Heart right ventricle (tissue), 16 donors: Measurements from ENCODE around the gene GID8. TPM values are rescaled to one million over a fixed set of nuclear protein-coding genes. Genes with fewer than 3 reads are reported as not detected.

Source experiments
- ATAC-seq, 8 donors: fragments of 200-7000 bp; cut with Tn5 transposase; one replicate each; pipeline ENCODE4 v1.9.1; 2020; ENCODE audit warnings: mild to moderate bottlenecking in 8 of 8, moderate library complexity in 8 of 8, moderate number of reproducible peaks in 1 of 8
- DNase-seq, 2 donors: peaks; one replicate each; pipeline ENCODE4 v3.0.0-alpha.2; 2020
- H3K27ac ChIP-seq, 10 donors: fragments of 200-600 bp; sonication (generic) in 2 of 10; one replicate each; pipeline versions ENCODE4 v1.5.0 to v1.8.0; 2020 to 2022; ENCODE audit warnings: mild to moderate bottlenecking in 3 of 10
- H3K27me3 ChIP-seq, 7 donors: fragments of 200-600 bp; one replicate each; pipeline ENCODE4 v1.8.0; 2021 to 2022; ENCODE audit warnings: mild to moderate bottlenecking in 2 of 7
- H3K36me3 ChIP-seq, 9 donors: fragments of 200-600 bp; sonication (generic) in 1 of 9; one replicate each; pipeline versions ENCODE4 v1.5.0 to v1.8.0; 2020 to 2022; ENCODE audit warnings: mild to moderate bottlenecking in 2 of 9
- H3K4me1 ChIP-seq, 9 donors: fragments of 200-600 bp; sonication (generic) in 1 of 9; one replicate each; pipeline versions ENCODE4 v1.5.0 to v1.8.0; 2020 to 2022; ENCODE audit warnings: mild to moderate bottlenecking in 4 of 9
- H3K4me3 ChIP-seq, 10 donors: fragments of 200-600 bp; sonication (generic) in 2 of 10; one replicate each; pipeline versions ENCODE4 v1.5.0 to v1.8.0; 2020 to 2022; ENCODE audit warnings: mild to moderate bottlenecking in 7 of 10, moderate library complexity in 2 of 10
- H3K9me3 ChIP-seq, 11 donors: fragments of 200-600 bp in 10 of 11; sonication (generic) in 2 of 11; one replicate each; pipeline versions ENCODE4 v1.5.0 to v1.8.0; 2013 to 2022; ENCODE audit warnings: mild to moderate bottlenecking in 2 of 11, control low read depth in 1 of 11, moderate library complexity in 1 of 11
- WGBS, 2 donors: extraction: QIAGEN DNeasy Blood & Tissue Kit; methylation state at CpG; one replicate each; pipeline ENCODE4 v1.1.7; 2013; ENCODE audit warnings: inconsistent platforms in 1 of 2; 5-methylcytosine and 5-hydroxymethylcytosine counted together
- intact Hi-C, 10 donors: fragments of 100-400 bp; cut with DNase I; formaldehyde crosslinking; loops; one replicate each; pipeline versions ENCODE4 v1.11.1 to v1.14.2; 2022
- polyA plus RNA-seq, 2 donors: library from polyadenylated mRNA; stranded (reverse); fragments of 200-250 nt; gene quantifications; one replicate each; pipeline ENCODE4 v1.2.3, GENCODE V29; 2013
- total RNA-seq, 10 donors: library from RNA; stranded (reverse); fragmentation: NEBNext Ultra II Directional in 3 of 10; extraction: Animal tissue kit (Norgen Biotek cat#: 25700) in 3 of 10; gene quantifications; one replicate each; pipeline versions ENCODE4 v1.2.1 to v1.2.4, GENCODE V29; 2021 to 2023
- TF ChIP-seq, protein P1 (sequence below), 9 donors: fragments of 200-600 bp; sonication (generic) in 2 of 9; IDR thresholded peaks; one replicate each; pipeline versions ENCODE4 v1.5.0 to v1.8.0; 2021 to 2022; ENCODE audit warnings: antibody characterized with exemption in 9 of 9, mild to moderate bottlenecking in 5 of 9, moderate library complexity in 1 of 9
- donor health status: Arrhythmogenic right ventricular cardiomyopathy.
- donor health status: ischemic (EF 13 %, LVEDD 7.1; RV severe dilation, severe dysfunction).
- donor health status: healthy with polysubstance abuse.
- donor health status: DM: no; HTN: yes; CAD: no.
- donor health status: DM: no; HTN: no; CAD: no.
- donor health status: ischemic (EF 25% LVEDD 6.9; RV normal size, moderate dysfunction).
- donor health status: ischemic (EF 25% LVEDD 5.7; RV mildly dilated, moderate dysfunction).
- donor health status: healthy.
- donor health status: DM: yes; HTN: yes; CAD: no.
- donor health status: Ischemic cardiomyopathy.
- donor health status: ischemic (EF 35%, LVEDD 5.7; RV mildly dilated, moderate dysfunction).
- donor health status: nonischemic (EF 11% LVEDD 7.7; RV severe dilation, severe dysfunction).
- donor health status: DM: yes; HTN: yes; CAD: no.
- donor health status: PGD.
- donor health status: ischemic (EF 29% LVEDD 5.4; RV normal size, mild dysfunction).
- donor health status: nonischemic (EF 23%, LVEDD 6.1; RV moderate dilation, normal function).

GID8 gene
- total and polyA plus RNA-seq, 12 donors = 7.0 to 19.9 (median 16.4) TPM

DNA sequence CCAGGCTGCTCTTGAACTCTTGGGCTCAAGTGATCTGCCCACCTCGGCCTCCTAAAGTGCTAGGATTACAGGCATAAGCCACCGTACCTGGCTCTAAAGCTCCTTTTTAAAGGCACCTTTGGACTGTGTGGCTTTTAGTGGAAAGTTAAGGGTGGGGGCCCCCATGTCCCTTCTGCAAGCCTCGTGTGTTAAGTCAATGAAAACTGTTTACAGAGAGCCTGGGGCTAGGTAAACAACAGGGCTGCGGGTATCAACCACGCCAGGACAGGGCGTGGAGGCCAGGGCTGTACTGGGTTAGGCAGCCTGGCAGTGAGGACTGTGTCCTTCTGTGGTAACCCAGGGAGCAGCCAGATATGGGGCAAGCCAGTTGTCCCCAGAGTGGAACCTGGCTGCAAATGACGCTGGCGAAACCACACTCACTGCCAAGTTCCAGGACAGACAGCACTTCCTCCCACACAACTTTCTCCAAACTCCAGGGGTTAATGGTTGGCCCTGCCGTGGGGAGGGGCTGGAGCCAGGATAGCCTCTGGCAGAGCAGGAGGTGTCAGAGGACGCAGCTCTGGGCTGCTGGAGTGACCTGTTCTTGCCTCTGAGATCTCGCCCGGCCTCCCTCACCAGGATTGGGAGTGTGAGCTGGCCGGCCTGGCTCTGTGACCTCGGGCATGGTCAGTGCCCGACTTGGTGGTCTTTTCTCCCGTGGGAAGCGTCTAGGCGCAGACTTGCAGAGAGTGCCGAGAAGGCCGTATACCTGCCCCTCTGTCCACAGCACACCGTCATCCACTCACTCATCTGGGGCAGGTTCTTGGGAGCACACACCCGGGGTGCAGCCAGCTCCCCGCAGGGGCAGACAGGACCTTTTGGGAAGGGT is 17.8 kb downstream of the GID8 start:
- 65 to 74% methylated on average over 23 of the region's 23 CpGs for WGBS, 2 donors
- DNase-seq (peak in 1 of 2 donors; percentile 29), ATAC-seq (peak in 6 of 8 donors; percentile 10 to 68 (median 58))
- Histone ChIP-seq H3K9me3 (no peaks in the 10 kb centered on the region), H3K36me3 (peaks cover 0 to 4% (median 0%) of the 10 kb centered on the region in 9 donors), H3K4me3 (no peak overlapping the region), H3K27ac (peak overlapping the region in 6 of 10 donors; percentile 25 to 60 (median 47)), H3K27me3 (no peaks in the 10 kb centered on the region), H3K4me1 (peaks cover 15 to 39% (median 26%) of the 10 kb centered on the region in 9 donors)
- intact Hi-C loops = loop anchor here in 1 of 10 donors (10.0 kb wide), 1 partner anchor 49 kb away; the partner anchor contains the start of gene BHLHE23
- TF ChIP-seq, protein P1, sequence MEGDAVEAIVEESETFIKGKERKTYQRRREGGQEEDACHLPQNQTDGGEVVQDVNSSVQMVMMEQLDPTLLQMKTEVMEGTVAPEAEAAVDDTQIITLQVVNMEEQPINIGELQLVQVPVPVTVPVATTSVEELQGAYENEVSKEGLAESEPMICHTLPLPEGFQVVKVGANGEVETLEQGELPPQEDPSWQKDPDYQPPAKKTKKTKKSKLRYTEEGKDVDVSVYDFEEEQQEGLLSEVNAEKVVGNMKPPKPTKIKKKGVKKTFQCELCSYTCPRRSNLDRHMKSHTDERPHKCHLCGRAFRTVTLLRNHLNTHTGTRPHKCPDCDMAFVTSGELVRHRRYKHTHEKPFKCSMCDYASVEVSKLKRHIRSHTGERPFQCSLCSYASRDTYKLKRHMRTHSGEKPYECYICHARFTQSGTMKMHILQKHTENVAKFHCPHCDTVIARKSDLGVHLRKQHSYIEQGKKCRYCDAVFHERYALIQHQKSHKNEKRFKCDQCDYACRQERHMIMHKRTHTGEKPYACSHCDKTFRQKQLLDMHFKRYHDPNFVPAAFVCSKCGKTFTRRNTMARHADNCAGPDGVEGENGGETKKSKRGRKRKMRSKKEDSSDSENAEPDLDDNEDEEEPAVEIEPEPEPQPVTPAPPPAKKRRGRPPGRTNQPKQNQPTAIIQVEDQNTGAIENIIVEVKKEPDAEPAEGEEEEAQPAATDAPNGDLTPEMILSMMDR (IDR thresholded peaks at IDR 0.05) = no peak

DNA sequence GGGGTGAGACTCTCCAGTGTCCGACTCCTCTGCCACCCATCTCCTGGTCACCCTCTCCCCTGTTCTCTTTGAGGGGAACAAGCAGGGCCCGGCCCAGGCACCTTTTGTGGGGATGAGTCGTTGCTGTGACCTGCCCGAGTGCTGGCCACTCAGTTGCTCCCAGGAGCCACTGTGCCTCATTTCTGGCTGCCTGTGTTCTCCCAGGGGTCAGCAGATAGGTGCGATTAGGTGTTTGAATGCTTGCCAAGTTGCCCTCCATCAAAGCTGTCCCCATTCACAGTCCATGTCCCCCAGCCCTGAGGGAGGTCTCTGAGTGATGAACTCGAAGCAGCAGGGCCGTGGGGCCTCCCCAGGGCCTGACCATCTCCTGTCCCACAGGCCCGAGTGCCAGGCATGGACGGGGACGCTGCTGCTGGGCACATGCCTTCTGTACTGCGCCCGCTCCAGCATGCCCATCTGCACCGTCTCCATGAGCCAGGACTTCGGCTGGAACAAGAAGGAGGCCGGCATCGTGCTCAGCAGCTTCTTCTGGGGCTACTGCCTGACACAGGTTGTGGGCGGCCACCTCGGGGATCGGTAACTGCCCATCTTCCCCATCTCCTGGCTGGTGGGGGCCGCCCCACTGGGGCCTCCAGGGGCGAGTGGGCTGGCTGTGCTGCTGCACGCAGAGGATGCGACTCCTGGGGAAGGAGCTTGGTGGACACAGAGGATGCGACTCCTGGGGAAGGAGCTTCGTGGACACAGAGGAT is 18.6 kb downstream of the GID8 start:
- no peaks in the 10 kb centered on the region for H3K9me3 ChIP-seq
- DNase-seq (no peak), ATAC-seq (no peak)
- peaks cover 15 to 39% (median 26%) of the 10 kb centered on the region in 9 donors for H3K4me1 ChIP-seq
- H3K4me3 ChIP-seq = no peak overlapping the region
- H3K27me3 ChIP-seq = no peaks in the 10 kb centered on the region
- H3K36me3 ChIP-seq = no peaks in the 10 kb centered on the region
- WGBS, 2 donors = 92 to 93% methylated on average over 25 of the region's 25 CpGs
- intact Hi-C loops = loop anchor here in 1 of 10 donors (10.0 kb wide), 1 partner anchor 48 kb away; the partner anchor contains the start of gene BHLHE23
- TF ChIP-seq, protein P1 (IDR thresholded peaks at IDR 0.05) = no peak
- peak overlapping the region in 3 of 10 donors; percentile 47 to 60 (median 53) for H3K27ac ChIP-seq

DNA sequence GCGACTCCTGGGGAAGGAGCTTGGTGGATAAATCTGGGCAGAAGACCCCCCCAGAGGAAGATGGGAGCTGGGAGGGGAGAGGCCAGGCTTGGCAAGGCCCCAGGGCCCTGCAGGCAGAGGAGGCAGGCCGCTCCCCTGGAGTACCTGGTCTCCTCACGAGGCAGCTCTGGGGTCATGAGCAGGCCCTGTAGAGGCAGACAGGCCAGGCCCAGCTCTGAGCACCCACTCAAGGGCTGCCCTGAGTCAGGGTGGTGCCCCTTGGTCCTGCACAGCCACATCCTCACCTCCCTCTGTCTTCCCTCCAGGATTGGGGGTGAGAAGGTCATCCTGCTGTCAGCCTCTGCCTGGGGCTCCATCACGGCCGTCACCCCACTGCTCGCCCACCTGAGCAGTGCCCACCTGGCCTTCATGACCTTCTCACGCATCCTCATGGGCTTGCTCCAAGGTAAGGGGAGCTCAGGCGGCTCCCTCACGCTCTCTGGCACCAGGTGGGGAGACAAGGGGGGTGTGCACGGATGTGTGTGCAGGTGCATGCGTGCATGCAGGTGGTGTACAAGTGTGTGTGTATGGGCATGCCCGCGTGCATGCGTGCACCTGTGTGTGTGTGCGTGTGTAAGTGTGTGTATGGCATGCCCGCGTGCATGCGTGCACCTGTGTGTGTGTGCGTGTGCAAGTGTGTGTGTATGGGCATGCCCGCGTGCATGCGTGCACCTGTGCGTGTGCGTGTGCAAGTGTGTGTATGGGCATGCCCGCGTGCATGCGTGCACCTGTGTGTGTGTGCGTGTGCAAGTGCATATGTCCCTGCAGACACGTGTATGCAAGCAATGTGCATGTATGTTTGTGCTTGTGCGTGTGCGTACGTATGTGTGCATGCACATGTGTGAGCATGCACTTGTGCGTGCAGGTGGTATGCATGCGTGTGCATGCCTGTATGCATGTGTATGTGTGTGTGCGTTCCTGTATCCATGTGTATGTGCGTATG is 19.5 kb downstream of the GID8 start:
- 95 to 97% methylated on average over 36 of the region's 36 CpGs for WGBS, 2 donors

More for the DNA sequence above, 19.5 kb downstream of the GID8 start:
- Histone ChIP-seq H3K27me3 (no peaks in the 10 kb centered on the region), H3K27ac (no peak overlapping the region), H3K4me3 (no peak overlapping the region), H3K4me1 (peaks cover 14 to 33% (median 22%) of the 10 kb centered on the region in 9 donors), H3K36me3 (peaks cover 0 to 2% (median 0%) of the 10 kb centered on the region in 9 donors), H3K9me3 (no peaks in the 10 kb centered on the region)
- TF ChIP-seq, protein P1 (IDR thresholded peaks at IDR 0.05) = no peak
- intact Hi-C loops = loop anchor here in 1 of 10 donors (10.0 kb wide), 1 partner anchor 47 kb away; the partner anchor contains the start of gene BHLHE23
- ATAC-seq = no peak
- no peak for DNase-seq
